Epithelial cell of prostate (primary cell): ENCODE results near the gene MROH8.

Source experiments
- DNase-seq: peaks from one replicate; pipeline ENCODE4 v3.0.0-alpha.2; 2011; ENCODE audit warnings: low read depth, low spot score
- H3K27ac ChIP-seq: fragments of 450-650 bp; 2 replicates; pipeline ENCODE4 v1.5.1; 2017; ENCODE audit warnings: mild to moderate bottlenecking

The MROH8 gene

DNA sequence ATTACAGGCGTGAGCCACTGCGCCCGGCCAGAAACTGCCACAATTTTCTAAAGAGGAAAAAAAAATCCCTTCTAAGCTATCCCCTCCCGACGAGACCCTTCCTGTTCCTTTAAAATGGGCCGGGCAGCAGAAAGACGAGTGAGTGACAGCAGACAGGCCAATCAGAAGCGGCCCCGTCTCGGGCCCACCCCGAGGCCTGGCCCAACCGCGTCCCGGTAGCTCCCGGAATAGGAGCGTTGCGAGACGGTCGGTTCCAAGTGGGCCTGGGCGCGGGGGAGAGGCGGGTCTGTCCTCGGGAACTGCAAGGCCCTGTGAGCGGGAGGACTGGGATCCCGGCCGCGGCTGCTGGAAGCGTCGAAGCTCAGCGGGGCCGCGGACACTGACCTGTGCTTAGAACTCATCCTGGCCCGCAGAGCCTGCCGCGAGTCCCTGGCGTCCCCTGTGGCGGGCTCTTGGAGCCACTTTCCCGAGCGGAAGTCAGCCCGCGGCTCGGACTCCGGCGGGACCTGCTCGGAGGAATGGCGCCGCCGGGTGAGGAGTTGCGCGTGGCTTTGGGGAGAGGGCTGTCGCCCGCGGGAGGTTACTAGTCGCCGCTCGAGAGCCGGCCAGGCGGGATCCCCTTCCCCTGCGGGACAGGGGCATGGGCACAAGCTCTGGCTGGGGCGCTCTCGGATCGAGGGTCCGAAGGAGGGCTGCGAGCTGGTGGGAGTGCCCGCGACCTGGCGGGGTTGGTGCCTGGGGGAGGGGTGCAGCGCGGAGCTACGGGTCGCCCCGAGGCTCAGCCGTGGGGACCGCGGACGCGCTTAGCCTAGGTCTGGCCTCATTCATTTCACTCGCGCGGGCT is at the start of gene MROH8, which contains the start of gene RPN2:
Gene MROH8 (minus strand): TSS at position 710 of the 844 bp plus-strand sequence.
Gene RPN2 (plus strand): TSS at position 492 of the 844 bp plus-strand sequence. CDS start 27 bp downstream, at position 519.
- peak within 1 kb of the TSS; percentile 97 for H3K27ac ChIP-seq
- DNase-seq, result peak; percentile 89

GRCh38 chr20:37228656-37229055 is 49.3 kb upstream of the MROH8 start:
- no peak for DNase-seq
- no peak overlapping the region for H3K27ac ChIP-seq

- no peak overlapping the region for H3K27ac ChIP-seq
- DNase-seq, result no peak
Observed at GRCh38 chr20:37228082-37228481, 48.7 kb upstream of the MROH8 start.

DNA sequence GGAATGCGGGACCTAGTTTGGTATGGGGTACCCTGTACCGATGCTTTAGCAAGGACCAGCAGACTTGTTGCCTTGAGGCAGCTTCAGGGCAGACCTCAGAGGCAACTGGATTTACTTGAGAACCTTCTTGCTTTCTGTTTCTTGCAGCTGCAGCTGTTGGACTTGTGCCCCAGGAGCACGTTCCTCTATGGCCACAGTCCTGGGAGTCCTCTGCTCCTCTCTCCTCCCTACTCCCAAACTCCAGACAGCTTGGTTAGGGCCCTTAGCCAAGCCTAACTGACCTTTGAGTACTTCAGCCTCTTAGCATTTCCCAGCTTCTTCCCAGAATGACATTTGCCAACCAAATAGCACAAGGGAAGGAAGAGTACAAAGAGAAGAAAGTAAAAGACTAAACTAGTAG is 47.5 kb upstream of the MROH8 start:
- DNase-seq, result no peak
- H3K27ac ChIP-seq, result no peak overlapping the region

GRCh38 chr20:37225146-37225545 is 45.8 kb upstream of the MROH8 start:
- no peak overlapping the region for H3K27ac ChIP-seq
- no peak for DNase-seq

- peak overlapping the region; percentile 18 for H3K27ac ChIP-seq
Observed at GRCh38 chr20:37223053-37223452, 43.7 kb upstream of the MROH8 start.

DNA sequence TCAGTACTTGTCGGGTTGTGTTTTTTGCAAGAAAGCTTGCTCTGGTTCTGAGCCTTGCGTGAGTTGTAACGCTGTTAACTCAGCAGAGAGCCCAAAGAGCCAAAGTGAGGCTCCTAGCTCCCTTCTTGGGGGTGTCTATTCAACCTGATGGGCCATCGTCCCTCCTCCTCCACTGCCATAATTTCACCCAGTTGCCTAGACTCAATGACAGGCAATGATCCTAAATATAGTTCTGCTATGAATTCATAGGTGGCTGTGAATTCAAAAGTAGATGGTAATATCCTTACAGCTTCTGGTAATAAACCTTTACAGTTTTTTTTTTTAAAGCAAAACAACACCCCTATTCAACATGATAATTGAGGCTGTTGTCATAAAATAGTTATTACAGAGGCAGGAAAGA is 42.7 kb upstream of the MROH8 start:
- DNase-seq, result no peak
- peak overlapping the region; percentile 18 for H3K27ac ChIP-seq

More at GRCh38 chr20:37223053-37223452, 43.7 kb upstream of the MROH8 start:
- peak; percentile 73 for DNase-seq

DNA sequence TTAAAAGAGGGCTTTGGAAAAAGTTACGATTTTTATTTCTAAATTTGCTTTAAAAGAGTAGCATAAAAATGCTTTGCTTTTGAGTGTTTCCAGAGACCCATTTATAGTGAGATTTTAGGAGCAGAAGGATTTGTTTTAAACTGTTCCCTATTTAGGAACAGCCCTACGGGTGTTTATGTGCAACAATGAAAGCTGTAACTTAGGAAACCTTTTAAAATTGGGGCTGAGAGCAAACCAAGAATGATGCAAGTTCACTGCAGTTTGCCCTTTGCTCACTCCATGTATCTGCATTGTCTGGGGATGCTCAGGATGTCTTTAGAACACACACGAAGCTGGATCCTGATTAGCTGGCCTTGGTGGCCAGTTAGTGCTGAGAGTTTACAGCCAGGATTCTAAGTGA is 41.4 kb upstream of the MROH8 start:
- H3K27ac ChIP-seq, result no peak overlapping the region
- DNase-seq, result no peak

DNA sequence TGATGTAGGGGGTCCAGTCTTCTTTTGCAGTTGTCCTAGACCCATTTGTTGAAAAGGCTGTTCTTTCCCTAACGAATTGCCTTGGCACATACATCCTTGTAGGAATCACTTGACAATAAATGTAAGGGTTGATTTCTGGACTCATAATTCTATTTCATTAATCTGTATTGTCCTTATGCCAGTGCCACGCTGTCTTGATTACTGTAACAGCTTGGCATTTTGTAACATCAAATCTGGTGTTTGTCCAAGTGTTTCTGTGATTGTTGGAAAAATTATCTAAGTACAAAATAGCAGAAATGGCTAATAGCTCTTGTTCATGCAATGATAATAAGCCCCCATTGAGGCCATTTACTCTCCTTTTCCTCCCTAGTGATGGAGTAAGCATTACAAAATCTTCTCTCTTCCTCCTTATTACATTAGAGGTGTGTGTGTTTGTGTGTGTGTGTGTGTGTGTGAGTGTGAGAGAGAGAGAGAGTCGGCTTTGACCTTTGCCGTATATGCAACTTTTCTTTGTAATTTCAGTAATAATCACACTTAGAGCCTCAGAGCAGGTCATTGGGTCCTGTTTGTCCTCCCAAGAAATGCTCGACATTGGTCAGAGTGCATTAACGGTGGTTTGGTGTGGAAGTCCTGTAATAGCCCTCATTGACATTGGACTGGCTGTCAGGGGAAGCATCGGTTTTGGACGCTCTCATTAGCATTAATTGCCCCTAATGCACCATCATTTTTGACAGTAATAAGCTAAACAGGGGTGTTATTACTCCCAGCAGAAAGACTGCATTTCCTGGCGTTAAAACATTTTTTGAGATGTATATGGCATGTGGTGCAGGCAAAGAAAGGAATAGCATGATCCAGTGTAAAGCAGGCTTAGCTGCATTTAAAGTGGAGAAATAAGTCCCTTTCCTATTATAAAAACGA is 40.7 kb upstream of the MROH8 start:
- H3K27ac ChIP-seq, result no peak overlapping the region

DNA sequence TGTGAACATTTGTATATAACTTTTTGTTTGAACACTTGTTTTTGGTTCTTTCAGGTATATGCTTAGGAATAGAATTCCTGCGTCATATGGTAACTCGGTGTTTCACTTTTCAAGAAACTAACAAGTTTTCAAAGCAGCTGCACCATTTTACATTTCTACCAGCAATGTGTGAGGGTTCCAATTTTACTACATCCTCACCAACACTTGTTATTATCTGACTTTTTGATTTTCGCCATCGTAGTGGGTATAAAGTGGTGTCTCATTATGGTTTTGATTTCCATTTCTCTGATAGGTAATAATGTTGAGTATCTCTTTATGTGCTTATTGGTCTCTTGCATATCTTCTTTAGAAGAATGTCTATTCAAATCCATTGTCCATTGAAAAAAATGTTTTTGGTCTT is 39.6 kb upstream of the MROH8 start:
- no peak overlapping the region for H3K27ac ChIP-seq
- DNase-seq, result no peak

More for the DNA sequence above, 40.7 kb upstream of the MROH8 start:
- DNase-seq, result no peak

DNA sequence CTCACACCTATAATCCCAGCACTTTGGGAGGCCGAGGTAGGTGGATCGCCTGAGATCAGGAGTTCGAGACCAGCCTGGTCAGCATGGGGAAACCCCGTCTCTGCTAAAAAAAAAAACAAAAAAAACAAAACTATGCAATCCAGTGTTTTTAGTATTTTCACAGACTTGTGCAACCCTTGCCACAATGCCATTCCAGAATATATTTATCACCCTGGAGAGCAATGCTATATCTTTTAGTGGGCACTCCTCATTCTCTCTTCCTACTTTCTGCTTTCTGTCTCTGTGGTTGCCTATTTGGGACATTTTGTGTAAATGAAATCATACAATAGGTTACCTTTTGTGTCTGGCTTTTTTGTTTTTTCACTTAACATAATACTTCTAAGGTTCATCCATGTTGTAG is 39.1 kb upstream of the MROH8 start:
- H3K27ac ChIP-seq, result no peak overlapping the region
- DNase-seq, result no peak

- peak overlapping the region; percentile 28 for H3K27ac ChIP-seq
- no peak for DNase-seq
Observed at GRCh38 chr20:37209661-37210314, 30.4 kb upstream of the MROH8 start.

GRCh38 chr20:37209193-37209592 is 29.8 kb upstream of the MROH8 start:
- DNase-seq, result no peak
- H3K27ac ChIP-seq, result peak overlapping the region; percentile 28

- DNase-seq, result no peak
- H3K27ac ChIP-seq, result no peak overlapping the region
Observed at GRCh38 chr20:37207171-37207570, 27.8 kb upstream of the MROH8 start.

DNA sequence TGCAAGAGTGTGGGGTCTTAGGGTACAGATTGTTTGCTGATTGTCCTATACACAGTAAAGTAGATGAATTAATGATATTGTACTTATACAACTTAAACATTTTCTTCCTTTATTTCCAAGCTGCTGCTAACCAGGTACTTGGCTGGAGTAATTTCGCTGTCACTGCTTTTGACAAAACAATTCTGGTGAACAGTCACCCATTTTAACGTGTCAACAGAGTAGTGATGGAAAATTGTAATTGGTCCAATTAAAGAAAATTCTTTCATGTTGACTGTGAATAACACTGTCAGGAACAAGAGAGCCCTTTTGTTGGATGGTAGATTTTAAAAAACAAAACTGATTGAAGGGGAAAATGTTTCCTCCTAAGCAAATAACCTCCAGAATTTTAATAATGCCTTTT is 26.4 kb upstream of the MROH8 start:
- H3K27ac ChIP-seq, result no peak overlapping the region
- no peak for DNase-seq

GRCh38 chr20:37205130-37205529 is 25.8 kb upstream of the MROH8 start:
- DNase-seq, result no peak
- no peak overlapping the region for H3K27ac ChIP-seq

GRCh38 chr20:37204056-37204455 is 24.7 kb upstream of the MROH8 start:
- H3K27ac ChIP-seq, result no peak overlapping the region
- no peak for DNase-seq

DNA sequence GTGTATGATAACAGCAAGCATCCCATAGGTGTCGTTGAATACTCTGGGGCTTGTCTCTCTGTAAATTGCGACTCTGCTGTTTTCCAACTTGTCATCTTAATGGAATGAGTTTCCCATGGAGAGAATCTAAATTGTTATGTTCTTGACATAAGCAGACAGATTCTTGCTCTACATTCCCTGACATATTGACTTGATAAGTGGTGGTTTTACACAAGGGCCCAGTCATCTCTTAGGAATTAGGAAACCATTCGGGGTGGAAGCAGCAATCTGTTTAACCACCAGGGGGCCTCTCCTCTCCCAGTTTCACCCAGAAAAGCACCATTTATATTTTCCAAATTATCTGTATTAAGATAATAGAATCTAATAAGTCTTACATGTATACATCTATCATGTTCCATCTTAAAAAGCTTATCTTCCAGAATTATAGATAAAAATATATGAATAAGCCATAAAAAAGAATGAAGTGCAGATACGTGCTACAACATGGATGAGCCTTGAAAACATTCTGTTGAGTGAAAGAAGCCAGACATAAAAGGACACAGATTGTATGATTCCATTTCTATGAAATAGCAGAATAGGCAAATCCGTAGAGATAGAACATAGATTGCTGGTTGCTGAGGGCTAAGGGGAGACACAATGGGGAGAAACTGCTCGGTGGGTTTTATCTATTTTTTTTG is 23.1 kb upstream of the MROH8 start:
- no peak for DNase-seq
- peak overlapping the region; percentile 46 for H3K27ac ChIP-seq

GRCh38 chr20:37201827-37202162 is 22.4 kb upstream of the MROH8 start:
- peak overlapping the region; percentile 46 for H3K27ac ChIP-seq
- DNase-seq, result no peak
